SK-N-MC (cell line): ENCODE data around the gene CHSY3.

Experiments used
- EZH2 ChIP-seq: fragments of 200-600 bp; sonication (generic); IDR thresholded peaks from one replicate; pipeline ENCODE4 v1.6.1; 2017; ENCODE audit warnings: antibody characterized with exemption
- FOXP2 ChIP-seq: optimal IDR thresholded peaks from 2 replicates; pipeline ENCODE3; 2011; ENCODE audit warnings: mild to moderate bottlenecking, moderate library complexity; ENCODE audit not compliant: insufficient read depth; ENCODE audit errors: extremely low read length, control extremely low read depth
- POLR2AphosphoS5 ChIP-seq: IDR thresholded peaks from 2 replicates; pipeline ENCODE4 v1.6.1; 2012; ENCODE audit warnings: mild to moderate bottlenecking, low read depth, low read length, borderline replicate concordance

DNA sequence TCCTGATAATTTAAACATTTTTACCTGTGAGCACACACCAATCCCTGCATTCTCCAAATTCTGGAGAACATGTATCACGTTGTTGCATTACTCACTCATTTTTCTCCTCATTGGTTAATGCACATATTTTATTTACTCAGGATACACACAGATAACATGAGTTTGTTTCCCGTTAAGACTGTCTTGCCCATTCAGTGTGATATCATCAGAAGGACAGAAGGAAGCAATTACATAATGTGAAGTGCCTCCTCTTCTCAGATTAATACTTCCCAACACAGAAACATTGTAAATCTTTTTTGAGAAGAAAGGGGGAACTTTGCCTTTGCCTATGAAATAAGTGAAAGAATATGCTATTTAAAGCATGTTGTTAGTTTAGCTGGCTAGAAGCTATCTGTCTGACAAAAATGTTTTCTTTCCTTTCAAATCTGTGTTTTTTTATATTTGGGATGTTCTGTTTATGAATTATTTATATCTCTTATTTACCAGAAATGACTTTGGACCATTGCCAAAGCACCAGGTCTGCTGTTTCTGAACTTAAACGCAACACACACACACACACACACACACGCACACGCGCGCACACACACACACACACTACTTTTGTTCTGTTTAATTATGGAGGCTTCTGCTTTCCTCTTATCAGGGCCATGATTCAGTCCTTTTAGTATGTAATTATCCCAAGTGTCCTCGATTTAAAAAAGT, 186.5 kb downstream of the CHSY3 start:
- TF ChIP-seq EZH2 (no peak), POLR2AphosphoS5 (no peak), FOXP2 (no peak)
